Neural progenitor cell (in vitro differentiated cells): ENCODE data around the gene AP1B1. TPM values are rescaled to one million over a fixed set of nuclear protein-coding genes. Genes with fewer than 3 reads are reported as not detected.
"Not testable (repeated sequence)": the region's sequence is repeated elsewhere in the genome, so short reads cannot be mapped to it uniquely, and the experiment has no call there.

Experiments
- DNase-seq: peaks from one replicate; pipeline ENCODE4 v3.0.0-alpha.2; 2016; ENCODE audit warnings: low spot score
- H2AFZ ChIP-seq: fragments of 200-600 bp; sonication (generic); replicated peaks from 2 replicates; pipeline ENCODE4 v1.6.1; 2016; ENCODE audit warnings: antibody characterized with exemption
- H3F3A ChIP-seq: fragments of 200-600 bp; sonication (generic); 2 replicates; pipeline ENCODE4 v1.6.1; 2016; ENCODE audit warnings: antibody characterized with exemption, low read depth
- H3K27ac ChIP-seq: fragments of 200-600 bp; sonication (generic); 2 replicates; pipeline ENCODE4 v1.5.1; 2016; ENCODE audit warnings: mild to moderate bottlenecking
- H3K27me3 ChIP-seq: fragments of 200-600 bp; sonication (generic); 2 replicates; pipeline ENCODE4 v1.6.1; 2016; ENCODE audit warnings: mild to moderate bottlenecking, moderate library complexity
- H3K36me3 ChIP-seq: fragments of 200-600 bp; sonication (generic); 2 replicates; pipeline ENCODE4 v1.5.1; 2016
- H3K4me1 ChIP-seq: fragments of 200-600 bp; sonication (generic); 2 replicates; pipeline ENCODE4 v1.6.1; 2016; ENCODE audit warnings: mixed run types
- H3K4me2 ChIP-seq: fragments of 200-600 bp; sonication (generic); 2 replicates; pipeline ENCODE4 v1.6.1; 2016
- H3K4me3 ChIP-seq: fragments of 200-600 bp; sonication (generic); 2 replicates; pipeline ENCODE4 v1.5.1; 2016
- H3K79me2 ChIP-seq: fragments of 200-600 bp; sonication (generic); 2 replicates; pipeline ENCODE4 v1.6.1; 2016; ENCODE audit warnings: low read depth
- H3K9ac ChIP-seq: fragments of 200-600 bp; sonication (generic); 2 replicates; pipeline ENCODE4 v1.6.1; 2016
- H3K9me3 ChIP-seq: fragments of 200-600 bp; sonication (generic); 2 replicates; pipeline ENCODE4 v1.5.1; 2016; ENCODE audit warnings: low read depth
- H4K20me1 ChIP-seq: fragments of 200-600 bp; sonication (generic); 2 replicates; pipeline ENCODE4 v1.6.1; 2016; ENCODE audit warnings: low read depth
- H3K27ac Mint-ChIP-seq: 3 replicates; pipeline ENCODE4 v1.8.0; 2021; ENCODE audit warnings: mixed read lengths
- H3K27me3 Mint-ChIP-seq: 2 replicates; pipeline ENCODE4 v1.8.0; 2022; ENCODE audit warnings: low read depth, mild to moderate bottlenecking, inconsistent platforms, moderate library complexity, mixed read lengths; ENCODE audit not compliant: insufficient read depth
- H3K36me3 Mint-ChIP-seq: 3 replicates; pipeline ENCODE4 v1.8.0; 2021; ENCODE audit warnings: mixed read lengths
- H3K4me1 Mint-ChIP-seq: 3 replicates; pipeline ENCODE4 v1.8.0; 2021; ENCODE audit warnings: mixed read lengths
- H3K4me3 Mint-ChIP-seq: 3 replicates; pipeline ENCODE4 v1.8.0; 2021; ENCODE audit warnings: mild to moderate bottlenecking, moderate library complexity, mixed read lengths
- H3K9me3 Mint-ChIP-seq: 3 replicates; pipeline ENCODE4 v1.8.0; 2020; ENCODE audit warnings: mixed read lengths
- CTCF ChIP-seq: fragments of 200-600 bp; sonication (generic); IDR thresholded peaks from 2 replicates; pipeline ENCODE4 v1.5.1; 2017; ENCODE audit warnings: antibody characterized with exemption, mild to moderate bottlenecking
- EZH2 ChIP-seq: fragments of 200-600 bp; sonication (generic); IDR thresholded peaks from 2 replicates; pipeline ENCODE4 v1.6.1; 2017; ENCODE audit warnings: antibody characterized with exemption, mild to moderate bottlenecking, moderate library complexity
- EZH2phosphoT487 ChIP-seq: fragments of 200-600 bp; sonication (generic); IDR thresholded peaks from 2 replicates; pipeline ENCODE4 v1.6.1; 2017; ENCODE audit warnings: antibody characterized with exemption
- total RNA-seq: library from RNA; depleted of rRNA; stranded (reverse); fragments of >200 nt; gene quantifications from 2 replicates; pipeline ENCODE4 v1.2.3, GENCODE V29; 2015; ENCODE audit warnings: low replicate concordance

The AP1B1 gene
- total RNA-seq, 1 donor from 2014 or later = 34.7 TPM

- Histone ChIP-seq H3K9me3 (no peaks in the 10 kb centered on the region), H3K27ac (no peak overlapping the region), H3K9ac (no peak overlapping the region), H3K4me2 (no peak overlapping the region), H3K79me2 (no peaks in the 10 kb centered on the region), H2AFZ (no peak overlapping the region), H3K27me3 (no peaks in the 10 kb centered on the region), H3K36me3 (no peaks in the 10 kb centered on the region), H3F3A (no peaks in the 10 kb centered on the region), H3K4me3 (no peak overlapping the region), H4K20me1 (no peaks in the 10 kb centered on the region), H3K4me1 (no peaks in the 10 kb centered on the region)
- TF ChIP-seq EZH2 (no peak), CTCF (no peak), EZH2phosphoT487 (no peak)
- no peaks in the 10 kb centered on the region for H3K9me3 Mint-ChIP-seq
- no peaks in the 10 kb centered on the region for H3K4me1 Mint-ChIP-seq
- no peaks in the 10 kb centered on the region for H3K36me3 Mint-ChIP-seq
- peak overlapping the region; percentile 1 for H3K27ac Mint-ChIP-seq
- no peak for DNase-seq
- H3K4me3 Mint-ChIP-seq = no peak overlapping the region
- peaks cover 4% of the 10 kb centered on the region for H3K27me3 Mint-ChIP-seq
Measured at GRCh38 chr22:29408940-29409339, 20.6 kb upstream of the AP1B1 start.

- H3K27ac Mint-ChIP-seq, H3K4me1 ChIP-seq, H3K9me3 ChIP-seq, H3K27me3 ChIP-seq, H3K4me3 ChIP-seq, H3K4me2 ChIP-seq, H2AFZ ChIP-seq, H3K9ac ChIP-seq, H3F3A ChIP-seq, H3K79me2 ChIP-seq, H4K20me1 ChIP-seq, H3K36me3 Mint-ChIP-seq, H3K27ac ChIP-seq, DNase-seq, H3K4me1 Mint-ChIP-seq, H3K27me3 Mint-ChIP-seq, H3K9me3 Mint-ChIP-seq, H3K36me3 ChIP-seq, H3K4me3 Mint-ChIP-seq: not testable (repeated sequence)
Measured at GRCh38 chr22:29401538-29401937, 13.2 kb upstream of the AP1B1 start.

- peaks cover 4% of the 10 kb centered on the region for H3K27me3 Mint-ChIP-seq
Measured at GRCh38 chr22:29400576-29400975, 12.2 kb upstream of the AP1B1 start.

GRCh38 chr22:29397791-29398190, 9.4 kb upstream of the AP1B1 start:
- Histone ChIP-seq H3K36me3 (no peaks in the 10 kb centered on the region), H3F3A (no peaks in the 10 kb centered on the region), H2AFZ (no peak overlapping the region), H3K27me3 (no peaks in the 10 kb centered on the region), H3K9me3 (no peaks in the 10 kb centered on the region), H3K79me2 (no peaks in the 10 kb centered on the region), H3K9ac (no peak overlapping the region), H3K4me1 (no peaks in the 10 kb centered on the region), H3K4me3 (no peak overlapping the region), H3K27ac (no peak overlapping the region), H3K4me2 (no peak overlapping the region), H4K20me1 (no peaks in the 10 kb centered on the region)
- Mint-ChIP-seq H3K36me3 (no peaks in the 10 kb centered on the region), H3K27me3 (peaks cover 4% of the 10 kb centered on the region), H3K4me3 (no peak overlapping the region), H3K9me3 (no peaks in the 10 kb centered on the region), H3K4me1 (peaks cover 4% of the 10 kb centered on the region), H3K27ac (no peak overlapping the region)
- TF ChIP-seq CTCF (no peak), EZH2phosphoT487 (no peak), EZH2 (no peak)
- DNase-seq = no peak

More at GRCh38 chr22:29400576-29400975, 12.2 kb upstream of the AP1B1 start:
- no peak for DNase-seq
- Histone ChIP-seq H3K4me1 (no peaks in the 10 kb centered on the region), H2AFZ (no peak overlapping the region), H3K9me3 (no peaks in the 10 kb centered on the region), H3K4me2 (no peak overlapping the region), H3K9ac (no peak overlapping the region), H4K20me1 (no peaks in the 10 kb centered on the region), H3K27ac (no peak overlapping the region), H3K4me3 (no peak overlapping the region), H3F3A (no peaks in the 10 kb centered on the region), H3K79me2 (no peaks in the 10 kb centered on the region), H3K36me3 (no peaks in the 10 kb centered on the region), H3K27me3 (no peaks in the 10 kb centered on the region)
- Mint-ChIP-seq H3K27ac (no peak overlapping the region), H3K4me1 (no peaks in the 10 kb centered on the region), H3K36me3 (no peaks in the 10 kb centered on the region), H3K4me3 (no peak overlapping the region), H3K9me3 (no peaks in the 10 kb centered on the region)
- TF ChIP-seq CTCF (no peak), EZH2 (no peak), EZH2phosphoT487 (no peak)
